HG03460 (cell line): ENCODE data around the gene PDHX.

Experiments
- ATAC-seq: cut with Tn5 transposase; IDR thresholded peaks from one replicate; pipeline ENCODE4 v1.9.1; 2021; ENCODE audit not compliant: unreplicated experiment

Gene PDHX

DNA sequence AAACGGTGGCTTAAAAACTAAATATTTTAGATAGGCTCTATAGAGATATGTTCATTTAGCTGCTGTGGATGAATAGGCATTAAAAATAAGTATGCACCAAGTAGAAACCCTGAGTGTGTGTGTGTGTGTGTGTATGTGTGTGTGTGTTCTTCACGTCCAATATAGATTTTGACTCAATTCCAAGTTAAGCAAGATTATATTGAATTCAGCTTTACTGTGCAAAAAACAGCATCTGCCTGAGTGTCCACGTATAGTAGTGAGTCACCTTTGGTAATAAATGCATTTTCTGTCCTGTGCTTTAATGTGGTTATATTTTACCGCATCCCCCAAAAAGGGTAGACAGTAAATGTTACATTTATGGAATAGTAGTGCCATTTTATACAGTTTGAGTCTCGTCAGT is 71.2 kb downstream of the PDHX start:
- ATAC-seq: no peak

DNA sequence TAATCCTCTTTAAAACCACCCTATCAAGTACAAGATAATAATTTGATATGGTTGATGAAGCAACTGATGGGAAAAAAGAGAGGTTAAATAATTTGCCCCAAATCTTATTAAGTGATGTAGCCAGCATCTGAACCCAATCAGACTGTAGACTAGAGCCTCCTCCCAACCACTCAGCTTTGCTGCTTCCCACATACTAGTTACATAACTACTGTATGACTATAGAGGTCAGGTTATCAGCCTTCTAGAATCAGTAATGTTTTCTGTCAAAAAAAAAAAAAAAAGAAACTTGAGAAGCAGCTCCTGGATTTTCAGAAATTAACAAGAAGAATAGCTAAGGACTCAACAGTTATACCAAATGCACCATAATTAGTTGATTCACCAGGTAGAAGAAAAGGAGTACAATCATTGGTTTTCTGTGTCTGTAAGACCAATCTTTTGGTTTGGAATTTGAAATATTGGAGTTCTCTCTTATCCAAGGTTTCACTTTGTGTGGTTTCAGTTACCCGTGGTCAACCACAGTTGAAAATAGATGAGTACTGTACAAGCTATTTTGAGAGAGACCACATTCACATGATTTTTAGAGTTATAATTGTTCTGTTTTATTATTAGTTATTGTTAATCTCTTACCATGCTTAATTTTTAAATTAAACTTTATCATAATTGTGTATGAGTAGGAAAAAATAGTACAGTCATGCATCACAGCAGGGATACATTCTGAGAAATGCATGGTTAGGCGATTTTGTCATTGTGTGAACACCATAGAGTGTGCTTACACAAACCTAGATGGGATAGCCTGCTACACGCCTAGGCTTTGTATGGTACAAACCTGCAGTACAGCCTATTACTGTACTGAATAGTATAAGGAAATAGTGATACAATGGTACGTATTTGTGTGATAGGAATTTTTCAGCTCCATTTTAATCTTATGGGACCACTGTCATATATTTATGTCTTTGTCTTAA is 72.2 kb downstream of the PDHX start:
- ATAC-seq: peak; percentile 65

DNA sequence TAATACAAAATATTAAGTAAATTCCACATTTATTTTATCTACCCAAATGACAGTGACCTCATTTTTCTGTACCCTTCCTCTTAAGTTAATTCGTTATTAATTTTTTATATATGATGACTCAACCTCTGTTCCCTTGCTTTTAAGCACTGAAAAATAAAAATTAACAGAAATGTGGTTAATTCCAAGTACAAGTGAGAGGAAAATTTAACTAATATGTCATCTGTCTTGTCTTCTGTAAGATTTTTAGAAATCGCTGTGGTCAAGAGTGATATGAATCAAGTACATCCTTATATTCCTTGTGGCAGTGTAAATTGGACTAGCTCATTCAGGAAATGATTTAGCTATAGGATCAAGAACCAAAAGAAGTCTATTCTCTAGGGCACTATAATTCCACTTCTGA is 74.5 kb downstream of the PDHX start:
- ATAC-seq: no peak

DNA sequence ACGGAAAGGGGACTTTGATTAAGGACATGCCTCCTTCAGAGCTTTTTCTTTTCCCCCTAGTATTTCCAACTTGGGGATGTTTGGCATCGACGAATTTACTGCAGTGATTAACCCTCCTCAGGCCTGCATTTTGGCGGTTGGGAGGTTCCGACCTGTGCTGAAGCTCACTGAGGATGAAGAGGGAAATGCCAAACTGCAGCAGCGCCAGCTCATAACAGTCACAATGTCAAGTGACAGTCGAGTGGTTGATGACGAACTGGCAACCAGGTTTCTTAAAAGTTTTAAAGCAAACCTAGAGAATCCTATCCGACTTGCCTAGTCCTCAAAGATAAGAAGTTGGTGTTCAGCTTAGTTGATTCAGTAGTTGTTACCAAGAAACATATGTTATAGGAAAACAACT is 78.4 kb downstream of the PDHX start:
- no peak for ATAC-seq

DNA sequence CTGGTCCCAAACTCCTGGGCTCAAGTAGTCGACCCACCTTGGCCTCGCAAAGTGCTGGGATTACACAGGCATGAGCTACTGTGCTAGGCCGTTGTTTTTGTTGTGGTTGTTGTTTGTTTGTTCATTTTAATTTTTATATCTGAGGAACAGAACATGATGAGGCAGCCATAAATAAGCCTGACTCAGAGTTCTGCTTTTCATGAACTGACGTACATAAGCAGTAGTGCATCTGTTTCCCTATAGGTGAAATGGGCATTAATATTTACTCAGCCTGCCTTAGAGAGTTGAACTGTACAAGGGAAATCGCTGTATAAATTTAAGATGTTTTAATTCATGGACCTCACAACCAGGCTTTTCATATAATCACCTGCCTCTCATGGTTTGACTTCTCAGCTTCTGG is 80.5 kb downstream of the PDHX start:
- ATAC-seq: no peak

DNA sequence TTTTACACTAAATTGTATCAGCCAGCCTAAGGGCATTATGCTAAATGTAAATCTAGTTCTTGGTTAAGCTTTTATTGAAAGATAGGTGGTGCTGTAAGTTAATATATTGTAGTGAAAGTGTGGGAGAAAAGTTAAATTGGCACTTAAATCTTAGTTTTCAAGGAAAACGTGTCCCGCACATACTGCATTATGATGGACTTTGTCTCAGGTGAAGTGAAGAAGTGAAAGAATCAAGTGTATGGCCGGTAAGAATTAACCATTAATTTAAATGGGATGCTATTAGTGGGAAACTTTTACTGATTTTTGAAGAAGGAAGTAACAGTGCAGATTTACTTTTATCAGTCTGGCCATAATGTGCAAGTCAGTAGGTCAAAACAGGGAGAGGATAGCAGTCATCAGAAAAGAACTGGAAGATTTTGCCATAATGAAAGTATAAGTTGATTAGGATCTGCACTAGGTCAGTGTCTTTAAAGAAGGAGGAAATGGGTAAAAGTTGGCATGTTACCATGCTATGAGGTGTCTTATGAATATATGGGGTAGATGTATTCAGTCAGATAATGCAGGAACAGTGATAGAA is 81.6 kb downstream of the PDHX start:
- ATAC-seq: no peak

DNA sequence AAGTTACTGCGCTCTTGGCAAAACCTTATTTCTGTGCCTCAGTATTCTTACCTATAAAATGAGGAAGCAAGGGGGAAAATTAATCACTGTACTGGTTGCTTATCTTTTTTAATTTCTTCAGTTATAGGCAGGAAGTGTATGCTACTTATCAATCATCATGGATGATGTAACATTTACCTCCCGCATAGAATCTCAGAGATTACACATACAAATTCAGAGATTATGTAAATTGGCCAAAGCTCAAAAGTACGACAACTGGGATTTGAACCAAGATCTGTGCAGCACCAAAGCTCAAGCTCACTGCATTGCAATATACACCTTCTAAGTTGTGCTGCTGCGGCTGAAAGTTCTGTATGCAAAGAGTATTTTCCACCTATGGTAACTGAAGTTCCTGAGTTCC is 83.0 kb downstream of the PDHX start:
- no peak for ATAC-seq

DNA sequence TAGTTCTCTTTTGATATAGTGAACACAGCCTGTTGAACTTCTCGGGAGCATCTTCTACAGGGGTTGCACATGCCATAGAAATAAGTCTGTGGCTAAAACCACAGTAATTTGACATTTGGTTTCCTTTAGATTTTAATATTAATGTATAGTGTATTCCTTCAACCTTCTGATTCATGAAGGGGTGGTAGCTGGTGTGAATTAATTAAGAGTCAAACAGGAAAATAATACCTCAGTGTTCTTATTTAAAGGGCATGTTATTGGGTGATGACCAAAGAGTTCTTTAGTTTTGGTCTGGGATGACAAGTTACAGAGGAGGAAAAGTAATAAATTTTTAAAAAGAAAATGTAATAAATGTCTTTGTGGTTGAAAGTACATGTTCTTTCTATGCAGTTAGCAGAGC is 86.8 kb downstream of the PDHX start:
- ATAC-seq: no peak

DNA sequence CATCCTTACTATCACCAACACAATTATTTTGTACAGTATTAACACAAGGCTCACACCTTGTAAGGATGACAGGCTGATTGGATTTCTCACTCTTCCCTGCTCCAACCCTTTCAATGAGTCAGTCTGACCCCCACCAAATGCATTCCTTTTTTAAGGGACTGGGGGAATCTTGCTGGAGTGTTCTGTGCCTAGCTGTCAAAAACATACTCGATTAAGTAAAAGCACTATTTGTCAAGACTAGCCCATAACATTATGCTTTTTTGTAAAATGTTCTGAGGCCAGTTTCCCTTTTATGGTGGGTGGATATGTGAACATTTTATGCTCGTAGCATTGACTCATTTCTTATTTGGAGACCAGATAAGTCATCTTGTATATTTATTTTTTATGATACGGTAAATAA is 87.2 kb downstream of the PDHX start:
- ATAC-seq: no peak

DNA sequence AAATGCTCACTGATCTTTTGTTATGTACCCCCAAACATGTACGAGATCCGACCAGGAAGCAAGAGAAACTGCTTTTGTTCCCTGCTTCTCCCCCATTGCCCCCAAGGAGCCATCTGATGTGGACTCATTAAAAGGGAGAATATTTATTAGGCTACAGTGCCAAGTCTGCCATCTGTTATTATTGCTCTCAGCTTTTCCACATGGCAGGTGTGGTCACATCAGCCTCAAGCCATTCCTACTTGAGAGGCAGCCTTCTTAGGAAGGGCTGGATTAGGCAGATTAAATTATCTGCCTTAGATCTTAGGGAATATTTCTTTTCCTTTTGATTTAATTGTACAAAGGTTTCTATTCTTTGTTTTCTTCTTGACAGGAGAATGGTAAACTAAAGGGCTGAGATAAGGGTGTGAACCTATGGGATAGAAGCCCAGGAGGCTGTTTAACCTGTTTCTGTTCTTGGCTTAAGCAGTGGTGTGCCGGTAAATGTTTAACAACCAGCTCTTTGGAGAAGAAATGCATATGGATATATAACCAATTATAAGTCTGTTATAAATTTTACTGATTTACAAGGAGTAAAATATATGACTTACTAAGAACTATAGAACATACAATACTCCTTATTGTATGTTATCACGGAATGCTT is 88.8 kb downstream of the PDHX start:
- no peak for ATAC-seq

DNA sequence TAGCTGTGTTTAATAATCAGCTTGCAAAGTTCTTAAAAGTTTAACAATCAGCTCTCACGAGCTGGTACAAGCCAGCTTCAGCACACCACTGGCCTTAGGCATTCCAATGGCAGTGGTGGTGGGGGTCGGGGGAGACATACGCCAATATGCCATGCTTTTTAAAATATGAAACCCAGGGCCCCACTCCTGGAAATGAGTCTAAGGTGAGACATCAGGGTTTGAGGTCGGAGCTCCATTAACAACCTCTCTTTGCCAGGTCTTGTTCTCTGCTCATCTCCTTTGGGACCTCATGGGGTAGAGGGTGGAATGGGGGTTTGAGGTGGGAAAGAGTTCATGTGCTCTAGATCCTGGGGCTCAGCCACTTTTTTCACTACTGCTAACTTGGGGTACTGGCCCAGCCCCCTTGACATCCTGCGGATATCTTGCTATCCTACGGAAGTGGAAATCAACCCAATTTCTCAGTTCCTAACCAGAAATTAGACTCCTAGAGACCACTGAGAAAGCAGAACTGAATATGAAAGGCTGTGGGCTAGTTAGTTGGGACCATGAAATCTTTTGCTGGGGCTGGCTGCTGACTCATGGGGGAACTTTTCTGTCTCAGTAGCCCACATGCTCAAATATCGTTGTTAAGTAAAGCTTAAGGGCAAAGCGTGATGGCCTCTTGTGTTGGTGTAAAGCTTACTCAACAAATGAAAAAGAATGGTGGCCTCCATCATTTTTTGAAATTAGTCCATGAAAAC is 90.1 kb downstream of the PDHX start:
- peak; percentile 92 for ATAC-seq

DNA sequence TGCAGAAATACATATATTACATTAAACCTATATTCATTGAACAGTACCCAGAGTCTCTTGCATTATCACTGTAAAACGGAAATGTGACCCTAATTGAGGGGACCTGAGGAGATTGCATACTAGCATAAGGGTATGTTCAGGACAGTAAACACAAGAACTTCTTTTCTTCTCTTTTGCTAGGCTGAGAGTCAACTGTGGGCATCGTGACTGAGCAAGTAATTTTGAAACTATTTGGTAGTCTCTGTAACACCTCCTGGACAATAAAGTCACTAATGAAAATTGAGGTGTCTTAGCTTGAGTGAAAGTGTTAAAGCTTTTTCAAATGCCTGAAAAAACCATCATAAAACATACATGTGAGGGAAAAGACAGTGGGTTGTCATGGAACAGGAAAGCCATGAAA is 90.9 kb downstream of the PDHX start:
- ATAC-seq: peak; percentile 53

DNA sequence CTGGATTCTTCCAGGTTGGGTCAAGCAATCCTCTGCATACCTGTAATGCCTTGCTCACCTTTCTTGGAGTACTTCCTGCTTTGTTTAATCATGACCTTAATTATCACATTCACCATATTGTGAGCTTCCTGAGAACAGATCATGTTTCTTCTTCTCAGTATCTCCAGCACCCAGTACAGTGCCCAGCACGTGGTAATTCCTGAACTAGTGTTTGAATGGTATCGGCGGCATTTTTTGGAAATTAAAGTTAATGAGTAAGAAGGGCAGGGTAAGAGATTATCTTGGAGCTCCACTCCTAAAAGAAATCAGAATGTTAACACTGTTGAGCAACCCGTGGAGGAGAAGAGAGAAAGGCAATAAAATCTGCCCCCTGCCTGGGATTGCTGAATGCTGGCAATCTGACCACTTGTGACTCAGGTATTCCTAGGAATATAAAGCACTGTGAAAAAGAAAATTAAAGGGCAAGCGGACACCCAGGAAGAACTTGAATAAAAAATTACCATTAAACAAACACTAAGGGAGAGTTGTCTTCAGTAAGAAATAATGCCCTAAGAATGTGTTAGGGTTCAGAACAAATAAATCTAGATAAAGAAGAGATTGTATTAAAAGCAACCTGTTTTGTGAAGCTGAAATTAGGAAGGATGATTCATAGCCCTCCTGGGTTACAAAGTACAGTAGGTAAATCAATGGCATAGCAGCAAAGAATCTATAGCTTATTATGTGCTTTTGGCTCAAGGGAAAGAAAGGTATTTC is 92.9 kb downstream of the PDHX start:
- no peak for ATAC-seq

DNA sequence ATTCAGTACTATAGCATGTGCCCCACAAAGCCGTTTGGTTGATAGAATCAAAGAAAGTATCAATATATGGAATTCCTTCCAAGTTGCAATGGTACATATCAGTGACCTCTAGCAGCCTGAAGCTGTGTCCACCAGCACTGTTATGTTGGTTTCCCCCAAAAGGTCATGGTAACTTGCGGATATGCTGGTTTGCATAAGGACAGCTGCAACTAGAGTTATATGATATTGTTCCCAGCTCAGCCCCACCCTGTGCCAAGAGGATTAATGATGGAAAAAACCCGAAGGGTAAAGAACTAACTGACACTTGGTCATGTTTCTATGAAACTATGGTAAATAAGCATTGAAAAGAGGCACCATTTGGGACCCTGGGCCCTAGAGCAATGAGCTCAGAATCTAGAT is 93.5 kb downstream of the PDHX start:
- ATAC-seq: no peak

DNA sequence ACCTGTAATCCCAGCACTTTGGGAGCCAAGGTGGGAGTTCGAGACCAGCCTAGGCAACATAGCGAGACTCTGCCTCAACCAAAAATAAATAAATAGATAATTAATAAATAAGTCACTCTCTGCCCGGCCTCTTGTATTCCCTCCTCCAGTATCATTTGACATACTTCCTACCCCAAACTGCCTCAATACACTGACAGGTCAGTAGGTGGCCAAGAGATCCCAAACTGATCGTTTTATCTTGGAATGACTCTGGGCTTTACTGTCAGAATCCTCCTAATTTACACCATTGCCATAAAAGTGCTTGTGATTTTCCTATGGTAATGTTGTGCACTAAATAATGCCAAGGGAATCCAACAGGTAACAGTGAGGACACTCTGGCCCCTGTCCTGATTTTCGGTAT is 94.2 kb downstream of the PDHX start:
- no peak for ATAC-seq

DNA sequence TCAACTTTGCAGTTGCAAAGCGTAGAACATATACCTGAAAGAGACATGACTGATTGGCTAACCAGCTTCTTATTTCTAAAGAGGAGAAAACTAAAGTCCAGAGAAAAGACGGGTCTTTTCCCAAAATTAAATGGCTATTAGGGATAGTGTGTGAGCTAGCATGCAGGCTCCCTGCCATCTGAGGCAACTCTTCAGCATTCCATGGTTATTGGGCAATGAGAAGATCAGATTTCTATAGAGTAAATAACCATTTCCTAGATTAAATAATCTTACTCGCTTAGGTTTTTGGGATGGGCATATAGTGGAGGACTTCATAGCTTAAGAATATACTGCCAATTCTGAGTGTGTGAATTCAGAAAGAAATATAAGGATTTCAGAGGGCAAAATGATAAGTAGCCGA is 95.0 kb downstream of the PDHX start:
- ATAC-seq: no peak

DNA sequence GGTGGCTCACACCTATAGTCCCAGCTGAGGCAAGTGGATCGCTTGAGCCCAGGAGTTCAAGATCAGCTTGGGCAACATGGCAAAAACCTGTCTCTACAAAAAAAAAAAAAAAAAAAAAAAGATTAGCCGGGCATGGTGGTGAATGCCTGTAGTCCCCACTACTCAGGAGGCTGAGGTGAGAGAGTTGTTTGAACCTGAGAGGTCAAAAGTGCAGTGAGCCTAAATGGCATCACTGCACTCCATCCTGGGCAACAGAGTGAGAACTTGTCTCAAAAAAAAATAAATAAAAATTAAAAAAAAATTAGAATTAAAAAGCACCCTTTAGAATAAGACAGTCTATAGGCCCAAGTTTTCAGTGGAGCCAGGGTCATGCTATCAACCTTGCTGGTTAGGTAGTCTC is 95.5 kb downstream of the PDHX start:
- ATAC-seq: no peak

DNA sequence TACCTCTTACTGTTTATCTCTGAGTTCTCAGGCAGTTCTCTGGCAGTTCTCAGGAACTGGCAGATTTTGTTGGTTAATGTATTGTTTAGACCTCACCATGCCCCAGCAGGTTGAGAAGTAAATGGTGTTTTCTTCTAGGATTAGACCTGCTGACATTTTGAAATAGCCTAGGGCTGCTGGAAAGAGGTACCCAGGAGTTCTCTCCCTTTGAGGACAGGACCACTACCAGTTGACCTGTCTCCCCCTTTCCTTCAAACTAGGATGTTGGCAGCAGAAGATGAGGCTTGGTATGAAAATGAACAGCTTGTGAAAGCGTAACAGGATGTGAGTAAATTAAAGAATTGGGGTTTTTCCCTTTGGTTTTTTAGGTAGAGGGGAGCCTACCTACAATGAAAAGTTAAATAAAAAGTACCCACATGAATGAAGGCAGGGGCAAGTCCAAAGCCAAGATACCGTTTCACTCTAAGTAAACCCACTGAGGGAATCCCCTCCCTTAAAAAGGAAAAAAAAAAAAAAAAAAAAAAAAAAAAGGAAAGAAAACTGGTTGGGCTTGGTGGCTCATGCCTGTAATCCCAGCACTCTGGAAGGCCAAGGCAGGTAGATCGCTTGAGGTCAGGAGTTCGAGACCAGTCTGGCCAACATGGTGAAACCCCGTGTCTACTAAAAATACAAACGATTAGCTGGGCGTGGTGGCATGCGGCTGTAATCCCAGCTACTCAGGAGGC is 96.2 kb downstream of the PDHX start:
- peak; percentile 76 for ATAC-seq

DNA sequence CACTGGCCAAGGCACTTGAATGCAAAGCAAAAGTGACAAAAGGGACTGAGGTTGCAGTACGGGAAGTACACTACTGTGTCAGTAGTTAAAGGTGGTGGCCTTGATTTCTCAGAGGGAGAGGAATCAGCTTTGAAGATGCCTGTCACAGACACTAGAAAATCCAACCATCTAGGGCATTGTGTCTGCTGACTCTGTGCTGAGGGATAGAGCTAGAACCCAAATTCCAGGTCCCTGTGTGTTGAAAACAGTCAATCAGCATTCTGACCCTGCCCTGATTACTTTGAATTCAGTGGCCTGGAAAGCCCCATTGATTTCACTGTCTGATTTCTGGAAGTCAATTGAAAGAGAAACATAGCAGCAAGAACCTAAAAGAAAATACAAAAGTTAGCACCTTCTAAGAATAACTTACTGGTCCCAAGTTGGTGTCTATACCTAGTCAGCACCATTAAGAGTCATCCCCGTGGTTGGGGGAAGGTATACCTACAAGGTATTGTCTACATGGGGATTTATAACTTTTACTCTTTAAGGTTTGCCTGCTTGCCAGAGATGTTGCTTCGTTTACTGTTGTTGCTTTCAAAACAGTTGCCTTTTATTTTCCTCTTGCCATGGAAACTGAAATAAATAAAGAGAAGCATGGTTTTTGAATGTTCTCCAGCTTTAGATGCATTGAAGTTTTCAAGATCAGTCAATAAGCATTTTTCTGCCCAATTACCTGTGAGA is 97.3 kb downstream of the PDHX start:
- ATAC-seq: peak; percentile 36
